Amniotic stem cell (primary cell): ENCODE results near the gene P4HA3.

Experiments
- DNase-seq: peaks from one replicate; lab custom pipeline; 2025; lab: John Stamatoyannopoulos, UW

The P4HA3 gene

GRCh38 chr11:74316772-74317505 lies 5.5 kb upstream of the P4HA3 start:
- DNase-seq: peak; percentile 34

DNA sequence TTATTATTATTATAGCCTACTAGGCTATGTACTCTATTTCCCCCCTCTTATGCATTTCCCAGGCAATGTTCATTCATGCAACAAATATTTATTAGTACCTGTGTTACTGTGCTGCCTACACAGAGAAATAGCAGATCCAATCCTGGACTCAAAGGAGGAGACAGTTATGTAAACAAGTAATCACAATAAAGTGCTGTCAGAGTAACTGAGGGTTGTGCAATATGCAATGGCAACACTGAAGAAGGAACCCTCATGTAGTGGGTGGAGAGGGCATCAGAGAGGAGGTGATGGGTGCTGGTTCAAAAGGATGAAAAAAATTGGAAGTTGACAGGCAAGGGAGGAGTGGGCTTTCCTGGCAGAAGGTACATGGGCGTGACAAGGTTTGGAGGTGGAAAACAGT lies 886 bp upstream of the P4HA3 start:
- DNase-seq: no peak

- no peak for DNase-seq
Measured at GRCh38 chr11:74310857-74311256, 583 bp downstream of the P4HA3 start.

GRCh38 chr11:74307434-74307833 lies 4.0 kb downstream of the P4HA3 start:
- DNase-seq: no peak

GRCh38 chr11:74306435-74307175 lies 4.8 kb downstream of the P4HA3 start:
- no peak for DNase-seq

- DNase-seq: no peak
Measured at GRCh38 chr11:74299015-74299414, 12.4 kb downstream of the P4HA3 start.

DNA sequence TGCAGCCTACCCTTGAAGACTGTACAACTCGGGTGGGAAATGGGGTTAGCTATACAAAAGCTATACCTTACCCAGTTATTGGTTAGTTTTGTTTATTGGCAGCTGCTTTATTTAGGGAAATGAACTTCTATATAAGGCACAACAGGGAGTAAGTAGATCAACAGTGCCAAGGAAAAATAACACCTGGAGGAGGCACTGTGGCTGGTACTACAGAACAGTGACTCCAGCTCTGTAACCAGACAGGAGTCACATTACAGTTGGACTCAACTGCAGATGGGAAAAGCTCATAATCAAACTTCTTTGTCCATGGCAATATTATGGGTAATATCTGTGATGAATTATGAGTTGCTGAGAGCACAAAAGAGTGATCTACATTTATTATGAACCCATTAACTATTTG lies 14.0 kb downstream of the P4HA3 start:
- DNase-seq: no peak

GRCh38 chr11:74288911-74289310 lies 22.5 kb downstream of the P4HA3 start:
- DNase-seq: no peak

- peak; percentile 58 for DNase-seq
Measured at GRCh38 chr11:74288161-74288560, 23.3 kb downstream of the P4HA3 start.

- DNase-seq: no peak
Measured at GRCh38 chr11:74284466-74284865, 27.0 kb downstream of the P4HA3 start.

GRCh38 chr11:74283580-74284180 lies 27.8 kb downstream of the P4HA3 start:
- no peak for DNase-seq

DNA sequence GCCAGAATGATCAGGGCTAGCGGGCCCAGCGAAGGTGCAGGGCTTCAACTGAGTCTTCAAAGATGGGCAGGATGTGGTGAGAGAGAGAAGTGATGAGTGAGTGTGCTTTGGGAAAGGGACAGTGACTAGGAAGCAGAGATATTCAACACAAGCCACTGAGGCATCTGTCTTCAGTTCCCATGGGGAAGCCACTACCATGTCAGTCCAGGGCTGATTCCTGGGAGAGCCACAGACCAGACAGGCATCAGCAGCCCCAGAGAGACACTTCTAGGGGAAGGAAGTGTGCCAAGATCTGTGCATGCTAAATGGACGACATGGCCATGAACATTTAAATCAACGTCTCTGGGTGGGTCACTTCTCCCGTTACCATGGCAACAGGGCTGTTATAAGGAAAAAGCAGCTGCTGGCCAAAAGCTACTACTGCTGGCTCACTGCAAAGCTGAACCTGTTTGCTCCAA lies 28.5 kb downstream of the P4HA3 start:
- DNase-seq: no peak

GRCh38 chr11:74282421-74282820 lies 29.0 kb downstream of the P4HA3 start:
- no peak for DNase-seq

- no peak for DNase-seq
Measured at GRCh38 chr11:74280494-74280893, 30.9 kb downstream of the P4HA3 start.

GRCh38 chr11:74279256-74279655 lies 32.2 kb downstream of the P4HA3 start:
- no peak for DNase-seq

GRCh38 chr11:74278721-74279161 lies 32.7 kb downstream of the P4HA3 start:
- no peak for DNase-seq

DNA sequence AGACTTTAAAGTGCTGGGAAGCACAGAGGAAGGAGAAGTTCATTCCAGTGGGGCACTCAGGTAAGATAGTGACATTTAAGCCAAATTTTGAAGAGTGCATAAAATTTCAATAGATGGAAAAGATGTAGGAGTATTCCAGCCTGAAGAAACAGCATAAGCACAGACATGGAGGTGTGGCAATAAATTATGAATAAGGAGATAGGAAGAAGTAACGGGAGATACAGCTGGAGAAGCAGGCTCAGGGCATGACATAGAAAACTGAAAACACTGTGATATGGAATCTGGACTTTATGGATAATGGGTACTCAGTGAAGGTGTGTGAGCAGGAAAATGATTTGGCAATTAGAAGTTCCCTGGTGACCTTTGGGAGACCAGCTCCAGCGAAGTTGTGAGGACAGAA lies 33.3 kb downstream of the P4HA3 start:
- no peak for DNase-seq

- DNase-seq: no peak
Measured at GRCh38 chr11:74276581-74276980, 34.9 kb downstream of the P4HA3 start.

DNA sequence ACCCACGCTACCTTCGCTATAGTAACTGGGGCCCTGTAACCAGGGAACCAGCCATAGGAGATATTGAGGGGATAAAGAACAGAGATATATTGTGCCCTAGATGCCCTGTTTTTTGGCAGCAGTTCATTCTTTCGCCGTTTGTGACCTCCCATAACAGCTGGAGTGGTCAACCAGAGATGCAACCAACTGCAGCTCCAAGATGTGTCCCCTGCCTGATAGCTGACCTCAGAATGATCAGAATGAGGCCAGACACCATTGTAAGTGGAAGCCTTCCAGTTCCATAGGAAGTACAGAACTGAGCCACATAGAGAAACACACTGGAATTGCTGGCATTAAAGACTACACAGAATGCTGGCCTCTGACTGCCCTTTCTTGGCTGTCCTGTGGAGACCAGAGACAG lies 39.2 kb downstream of the P4HA3 start:
- DNase-seq: no peak

GRCh38 chr11:74269161-74269811 lies 42.2 kb downstream of the P4HA3 start:
- DNase-seq: no peak

DNA sequence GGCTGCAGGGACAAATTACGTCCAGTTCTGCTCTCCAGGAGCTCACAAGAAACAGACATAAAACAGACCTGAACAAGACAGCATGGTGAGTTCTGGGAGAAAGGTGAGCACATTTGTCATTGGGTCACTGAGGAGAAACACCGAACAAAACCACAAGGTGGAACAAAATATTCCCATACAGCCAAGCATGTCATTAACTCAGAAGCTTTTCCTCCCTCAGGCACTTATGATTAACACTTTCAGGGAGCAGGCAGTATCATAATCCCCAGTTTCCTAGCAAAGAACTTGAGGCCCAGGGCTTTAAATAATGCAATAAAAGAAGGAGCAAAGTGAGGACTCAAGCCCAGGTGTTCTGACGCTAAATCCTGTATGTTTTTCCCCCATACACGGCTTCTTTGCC lies 43.0 kb downstream of the P4HA3 start:
- no peak for DNase-seq

GRCh38 chr11:74267014-74267413 lies 44.4 kb downstream of the P4HA3 start:
- no peak for DNase-seq

- DNase-seq: no peak
Measured at GRCh38 chr11:74265256-74265655, 46.2 kb downstream of the P4HA3 start.
